Measurements from ENCODE around the gene TMOD4. TPM values are rescaled to one million over a fixed set of nuclear protein-coding genes. Genes with fewer than 3 reads are reported as not detected.

Gene TMOD4
- total and polyA plus RNA-seq, 9 of the 15 experiments (the other 6 are each of a cell fraction or from before 2014, with no cell fraction given), result 0.18 to 1.8 (median 1.1) TPM; not detected in 1

DNA sequence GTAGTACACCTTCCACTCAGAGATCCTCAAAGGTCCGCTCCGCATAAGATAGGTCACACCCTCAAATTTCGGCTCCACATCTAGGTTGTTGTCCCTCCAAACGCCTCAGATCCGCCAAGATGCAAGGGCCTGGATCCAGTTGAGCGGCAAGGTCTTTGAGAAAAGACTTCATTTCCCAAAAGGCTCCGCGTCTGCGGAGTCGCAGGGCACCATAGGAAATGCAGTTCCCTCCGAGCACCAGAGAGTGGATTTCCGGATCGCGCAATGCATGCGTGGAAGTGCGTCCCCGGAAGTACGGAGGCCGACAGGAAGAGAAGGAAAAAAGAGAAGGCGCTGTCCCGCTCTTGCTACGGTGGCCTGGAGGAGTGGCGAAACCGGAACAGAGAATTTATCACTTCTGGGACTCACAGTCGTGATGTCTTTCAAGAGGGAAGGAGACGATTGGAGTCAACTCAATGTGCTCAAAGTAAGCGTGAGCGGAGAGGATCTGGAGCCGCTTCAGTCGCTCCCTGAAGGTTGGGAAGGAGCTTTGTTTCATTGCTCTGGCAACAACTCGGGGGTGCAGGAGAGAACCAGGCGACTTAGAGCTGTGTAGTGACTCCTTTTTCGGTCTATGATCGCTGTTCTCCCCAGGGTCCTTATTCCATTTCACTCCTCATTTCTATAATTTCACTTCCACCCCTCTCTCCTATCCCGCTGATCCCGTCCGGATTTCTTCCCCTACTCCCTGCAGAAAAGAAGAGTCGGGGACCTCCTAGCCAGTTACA lies 9.9 kb downstream of the TMOD4 start, which contains the start of the genes LYSMD1 and SCNM1 (continued):
- TF ChIP-seq, protein P1, sequence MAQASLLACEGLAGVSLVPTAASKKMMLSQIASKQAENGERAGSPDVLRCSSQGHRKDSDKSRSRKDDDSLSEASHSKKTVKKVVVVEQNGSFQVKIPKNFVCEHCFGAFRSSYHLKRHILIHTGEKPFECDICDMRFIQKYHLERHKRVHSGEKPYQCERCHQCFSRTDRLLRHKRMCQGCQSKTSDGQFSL (CRISPR knock-in tag; IDR thresholded peaks at IDR 0.05), result no peak
- TF ChIP-seq, protein P1 (tag; IDR thresholded peaks at IDR 0.05), result no peak
- peak; percentile 100 for TF ChIP-seq POU5F1 (IDR thresholded peaks at IDR 0.05; ENCODE audit: borderline replicate concordance, low read depth, low read length, partially characterized antibody)
- TF ChIP-seq ZBED1 (IDR thresholded peaks at IDR 0.05), result 0 out of 2 replicates have a peak, but pooled peaks have one; percentile 23
- TF ChIP-seq NR1H2 (CRISPR knock-in tag; IDR thresholded peaks at IDR 0.05), result no peak; the same call in 1 of the 2 replicates
- peak; percentile 65 for TF ChIP-seq SAP30 (IDR thresholded peaks at IDR 0.05; ENCODE audit: borderline replicate concordance, insufficient read depth, low read depth, low read length, poor library complexity, severe bottlenecking)
- TF ChIP-seq CBFA2T2 (conservative IDR thresholded peaks at IDR 0.05), result no peak
- TF ChIP-seq SRSF9 (IDR thresholded peaks at IDR 0.05; ENCODE audit: borderline replicate concordance, low read depth, low read length), result no peak
- TF ChIP-seq, protein P2, sequence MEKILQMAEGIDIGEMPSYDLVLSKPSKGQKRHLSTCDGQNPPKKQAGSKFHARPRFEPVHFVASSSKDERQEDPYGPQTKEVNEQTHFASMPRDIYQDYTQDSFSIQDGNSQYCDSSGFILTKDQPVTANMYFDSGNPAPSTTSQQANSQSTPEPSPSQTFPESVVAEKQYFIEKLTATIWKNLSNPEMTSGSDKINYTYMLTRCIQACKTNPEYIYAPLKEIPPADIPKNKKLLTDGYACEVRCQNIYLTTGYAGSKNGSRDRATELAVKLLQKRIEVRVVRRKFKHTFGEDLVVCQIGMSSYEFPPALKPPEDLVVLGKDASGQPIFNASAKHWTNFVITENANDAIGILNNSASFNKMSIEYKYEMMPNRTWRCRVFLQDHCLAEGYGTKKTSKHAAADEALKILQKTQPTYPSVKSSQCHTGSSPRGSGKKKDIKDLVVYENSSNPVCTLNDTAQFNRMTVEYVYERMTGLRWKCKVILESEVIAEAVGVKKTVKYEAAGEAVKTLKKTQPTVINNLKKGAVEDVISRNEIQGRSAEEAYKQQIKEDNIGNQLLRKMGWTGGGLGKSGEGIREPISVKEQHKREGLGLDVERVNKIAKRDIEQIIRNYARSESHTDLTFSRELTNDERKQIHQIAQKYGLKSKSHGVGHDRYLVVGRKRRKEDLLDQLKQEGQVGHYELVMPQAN (IDR thresholded peaks at IDR 0.05; ENCODE audit: borderline replicate concordance), result peak; percentile 78; the same call in 1 of the 2 replicates
- peak; percentile 100 for TF ChIP-seq ETV5 (CRISPR knock-in tag; IDR thresholded peaks at IDR 0.05; ENCODE audit: low read depth)
- TF ChIP-seq ESRRA (IDR thresholded peaks at IDR 0.05; ENCODE audit: borderline replicate concordance, low read depth), result peak; percentile 53
- TF ChIP-seq FOXJ2 (tag; IDR thresholded peaks at IDR 0.05), result peak; percentile 88
- TF ChIP-seq SPI1 (IDR thresholded peaks at IDR 0.05; ENCODE audit: borderline replicate concordance, low read depth, low read length), result peak; percentile 82; the same call in 1 of the 2 replicates
- no peak for TF ChIP-seq BCOR (IDR thresholded peaks at IDR 0.05)
- TF ChIP-seq, protein P3, sequence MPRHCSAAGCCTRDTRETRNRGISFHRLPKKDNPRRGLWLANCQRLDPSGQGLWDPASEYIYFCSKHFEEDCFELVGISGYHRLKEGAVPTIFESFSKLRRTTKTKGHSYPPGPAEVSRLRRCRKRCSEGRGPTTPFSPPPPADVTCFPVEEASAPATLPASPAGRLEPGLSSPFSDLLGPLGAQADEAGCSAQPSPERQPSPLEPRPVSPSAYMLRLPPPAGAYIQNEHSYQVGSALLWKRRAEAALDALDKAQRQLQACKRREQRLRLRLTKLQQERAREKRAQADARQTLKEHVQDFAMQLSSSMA (CRISPR knock-in tag; IDR thresholded peaks at IDR 0.05), result peak; percentile 95
- TF ChIP-seq RBBP5 (IDR thresholded peaks at IDR 0.05; ENCODE audit: borderline replicate concordance, insufficient read depth, low read length, poor library complexity, severe bottlenecking), result peak; percentile 60
- TF ChIP-seq CBX3 (IDR thresholded peaks at IDR 0.05; ENCODE audit: borderline replicate concordance in 1 of 2, low read length in 2 of 2), result peak in 1 of 2 experiments; percentile 88; a peak in 1 of 3 replicates
- peak; percentile 76 for TF ChIP-seq POLR2AphosphoS5 (IDR thresholded peaks at IDR 0.05; ENCODE audit: control insufficient read depth, insufficient read depth, low read depth, low read length)
- peak in 2 of 3 experiments; percentile 53 to 72 for TF ChIP-seq YY1 (IDR thresholded peaks at IDR 0.05; ENCODE audit: borderline replicate concordance in 1 of 3, control insufficient read depth in 1 of 3, extremely low read depth in 1 of 3, insufficient read depth in 3 of 3, insufficient read length in 1 of 3, insufficient replicate concordance in 2 of 3, low read depth in 1 of 3, low read length in 2 of 3)
- peak; percentile 78 for TF ChIP-seq CEBPG (CRISPR knock-in tag; IDR thresholded peaks at IDR 0.05)
- TF ChIP-seq CEBPG (tag; conservative IDR thresholded peaks at IDR 0.05 in 1 of 2, IDR thresholded peaks at IDR 0.05 in 1 of 2), result no peak
- peak; percentile 92 for TF ChIP-seq CXXC5 (CRISPR knock-in tag; IDR thresholded peaks at IDR 0.05)
